ENCODE measurements around the gene DAPK3. TPM values are rescaled to one million over a fixed set of nuclear protein-coding genes. Genes with fewer than 3 reads are reported as not detected.

Gene DAPK3
- total RNA-seq, 1 experiment from 2014 or later: 58.6 TPM

DNA sequence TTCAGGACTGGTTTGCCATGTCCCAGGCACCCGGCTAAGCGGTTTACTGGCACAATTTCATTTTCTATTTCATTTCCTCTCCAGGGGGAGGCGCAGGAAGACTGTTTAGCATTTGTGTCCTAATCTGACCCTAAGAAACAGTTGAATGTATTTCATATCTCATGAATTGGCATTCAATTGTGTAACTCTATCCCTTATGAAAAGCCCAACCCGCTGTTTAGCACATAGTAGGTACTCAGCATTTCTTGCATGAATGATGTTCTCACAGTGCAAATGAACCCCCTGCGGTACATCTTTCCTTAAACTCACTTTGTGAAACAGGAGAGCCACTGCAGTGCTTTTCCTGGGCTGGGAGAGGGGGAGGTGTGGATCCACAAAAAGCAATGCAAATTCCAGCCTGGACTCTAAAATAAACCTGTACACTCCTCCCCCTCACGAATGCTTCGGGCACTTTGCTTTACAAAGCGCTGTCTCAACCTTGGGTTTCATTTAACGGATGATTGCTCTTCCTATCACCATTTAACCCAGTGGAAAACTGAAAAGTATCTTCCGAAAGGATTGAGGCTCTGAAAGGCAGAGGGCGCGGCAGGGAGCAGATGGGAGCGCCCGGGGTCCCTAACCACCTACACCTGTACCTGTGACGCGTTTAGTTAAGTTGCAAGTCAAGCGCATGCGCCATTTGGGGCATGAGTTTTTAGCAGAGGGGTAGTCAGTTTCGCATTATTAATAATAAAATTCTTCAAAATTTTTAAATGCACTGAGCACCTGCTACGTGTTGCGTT lies 15.6 kb upstream of the DAPK3 start:
- POLR2A ChIA-PET: no interaction called here
- no TSS peak for BruUV-seq (replicated peaks)
- DNase-seq: peak; percentile 67 to 73
- TF ChIP-seq, protein P1, sequence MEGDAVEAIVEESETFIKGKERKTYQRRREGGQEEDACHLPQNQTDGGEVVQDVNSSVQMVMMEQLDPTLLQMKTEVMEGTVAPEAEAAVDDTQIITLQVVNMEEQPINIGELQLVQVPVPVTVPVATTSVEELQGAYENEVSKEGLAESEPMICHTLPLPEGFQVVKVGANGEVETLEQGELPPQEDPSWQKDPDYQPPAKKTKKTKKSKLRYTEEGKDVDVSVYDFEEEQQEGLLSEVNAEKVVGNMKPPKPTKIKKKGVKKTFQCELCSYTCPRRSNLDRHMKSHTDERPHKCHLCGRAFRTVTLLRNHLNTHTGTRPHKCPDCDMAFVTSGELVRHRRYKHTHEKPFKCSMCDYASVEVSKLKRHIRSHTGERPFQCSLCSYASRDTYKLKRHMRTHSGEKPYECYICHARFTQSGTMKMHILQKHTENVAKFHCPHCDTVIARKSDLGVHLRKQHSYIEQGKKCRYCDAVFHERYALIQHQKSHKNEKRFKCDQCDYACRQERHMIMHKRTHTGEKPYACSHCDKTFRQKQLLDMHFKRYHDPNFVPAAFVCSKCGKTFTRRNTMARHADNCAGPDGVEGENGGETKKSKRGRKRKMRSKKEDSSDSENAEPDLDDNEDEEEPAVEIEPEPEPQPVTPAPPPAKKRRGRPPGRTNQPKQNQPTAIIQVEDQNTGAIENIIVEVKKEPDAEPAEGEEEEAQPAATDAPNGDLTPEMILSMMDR (IDR thresholded peaks at IDR 0.05; ENCODE audit: insufficient read depth in 1 of 2, low read depth in 1 of 2, low read length in 1 of 2, severe bottlenecking in 1 of 2, unreplicated experiment in 1 of 2): peak; percentile 31 to 56
- CTCF ChIA-PET: no interaction called here
- peaks cover 57% of the 10 kb centered on the region for H3K36me3 Mint-ChIP-seq (ENCODE audit: insufficient read depth, unreplicated experiment)
- no peaks in the 10 kb centered on the region for H3K27me3 Mint-ChIP-seq (ENCODE audit: insufficient read depth, unreplicated experiment)
- intact Hi-C loops (cut with micrococcal nuclease; ENCODE audit: unreplicated experiment): loop anchor here (10.0 kb wide), 1 partner anchor 78 kb away; the partner anchor contains the start of gene ZBTB7A
- peaks cover 21% of the 10 kb centered on the region for H3K36me3 ChIP-seq (ENCODE audit: control insufficient read depth, insufficient read depth, low read length)
- H3K9me3 Mint-ChIP-seq (ENCODE audit: unreplicated experiment): peaks cover 10% of the 10 kb centered on the region
- no peaks in the 10 kb centered on the region for H3K9me3 ChIP-seq
- no peaks in the 10 kb centered on the region for H3K27me3 ChIP-seq (replicated peaks; ENCODE audit: control insufficient read depth, insufficient read depth, low read length)
- peak overlapping the region; percentile 88 for H3K27ac Mint-ChIP-seq (ENCODE audit: unreplicated experiment)
- peak overlapping the region; percentile 37 for H3K4me3 ChIP-seq (ENCODE audit: low read depth, low read length)
- peak overlapping the region; percentile 89 for H3K4me3 Mint-ChIP-seq (ENCODE audit: unreplicated experiment)
- peaks cover 13% of the 10 kb centered on the region for H3K4me1 Mint-ChIP-seq (ENCODE audit: low read depth, unreplicated experiment)
- peaks cover 12% of the 10 kb centered on the region for H3K4me1 ChIP-seq

DNA sequence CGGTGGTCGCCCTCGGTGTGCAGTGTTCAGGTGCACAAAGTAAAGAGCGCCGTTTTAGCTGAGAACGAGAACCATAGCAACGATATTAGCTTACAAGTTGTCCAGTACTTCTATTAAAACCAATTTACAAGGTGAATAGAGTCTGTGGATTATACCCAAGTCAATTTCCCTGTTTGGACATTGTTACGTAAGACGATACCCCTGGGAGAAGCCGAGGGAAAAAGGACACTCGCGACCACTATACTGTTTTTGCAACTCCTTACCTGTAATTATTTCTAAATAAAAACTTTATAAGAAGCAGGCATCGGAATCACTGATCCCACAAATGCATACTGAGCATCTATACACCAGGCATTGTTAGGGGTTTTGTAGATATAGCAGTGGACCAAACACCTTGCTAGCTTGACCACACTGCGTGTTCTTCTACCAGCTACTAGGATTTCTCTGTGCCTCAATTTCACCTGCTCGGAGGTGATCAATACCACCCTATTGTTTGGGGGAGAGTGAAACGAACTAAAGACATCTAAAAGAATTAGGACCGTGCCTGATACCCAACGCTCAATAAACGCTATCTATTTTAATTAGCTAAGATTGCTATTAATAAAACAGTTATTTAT lies 14.9 kb upstream of the DAPK3 start:
- peak overlapping the region; percentile 96 for H3K27ac Mint-ChIP-seq (ENCODE audit: unreplicated experiment)
- H3K36me3 Mint-ChIP-seq (ENCODE audit: insufficient read depth, unreplicated experiment): peaks cover 64% of the 10 kb centered on the region
- DNase-seq: no peak
- intact Hi-C loops (cut with micrococcal nuclease; ENCODE audit: unreplicated experiment): loop anchor here (10.0 kb wide), 1 partner anchor 79 kb away; the partner anchor contains the start of gene ZBTB7A
- peak overlapping the region; percentile 89 for H3K4me3 Mint-ChIP-seq (ENCODE audit: unreplicated experiment)
- ChIA-PET POLR2A (interaction anchor here (0.6 to 1.5 kb wide), 7 partner anchors 16 to 358 kb away, joined by 3 to 67 read pairs (median 5); partner anchors contain the start of genes DAPK3, MPND, MRPL54 and PIAS4), CTCF (interaction anchor here (0.6 to 1.1 kb wide), 3 partner anchors 15 to 154 kb away, joined by 3 to 5 read pairs (median 4); partner anchors contain the start of gene DAPK3)
- peaks cover 5% of the 10 kb centered on the region for H3K9me3 Mint-ChIP-seq (ENCODE audit: unreplicated experiment)
- Histone ChIP-seq H3K27me3 (replicated peaks; ENCODE audit: control insufficient read depth, insufficient read depth, low read length) (no peaks in the 10 kb centered on the region), H3K4me3 (ENCODE audit: low read depth, low read length) (peak overlapping the region; percentile 98), H3K9me3 (no peaks in the 10 kb centered on the region), H3K36me3 (ENCODE audit: control insufficient read depth, insufficient read depth, low read length) (peaks cover 28% of the 10 kb centered on the region), H3K4me1 (peaks cover 12% of the 10 kb centered on the region)
- H3K4me1 Mint-ChIP-seq (ENCODE audit: low read depth, unreplicated experiment): peaks cover 9% of the 10 kb centered on the region
- no TSS peak for BruUV-seq (replicated peaks)
- H3K27me3 Mint-ChIP-seq (ENCODE audit: insufficient read depth, unreplicated experiment): no peaks in the 10 kb centered on the region
- TF ChIP-seq, protein P1 (IDR thresholded peaks at IDR 0.05; ENCODE audit: insufficient read depth in 1 of 2, low read depth in 1 of 2, low read length in 1 of 2, severe bottlenecking in 1 of 2, unreplicated experiment in 1 of 2): no peak

Data from Caco-2 (cell line).